Uterus (tissue), 2 donors: ENCODE measurements around the gene NR2F2.

Experiments used
- POLR2A ChIP-seq, 2 donors: fragments of 450-650 bp; IDR thresholded peaks; one replicate each; pipeline ENCODE4 v1.6.1; 2016; ENCODE audit warnings: antibody characterized with exemption in 2 of 2, mild to moderate bottlenecking in 1 of 2, moderate library complexity in 1 of 2
- TF ChIP-seq, protein P1 (sequence below), 4 experiments: fragments of 200-600 bp in 2 of 4; fragments of 450-650 bp in 2 of 4; sonication (generic) in 2 of 4; IDR thresholded peaks; one replicate each; pipeline ENCODE4 v1.5.1; 2016 to 2019; ENCODE audit warnings: antibody characterized with exemption in 4 of 4, mild to moderate bottlenecking in 2 of 4, moderate library complexity in 1 of 4

DNA sequence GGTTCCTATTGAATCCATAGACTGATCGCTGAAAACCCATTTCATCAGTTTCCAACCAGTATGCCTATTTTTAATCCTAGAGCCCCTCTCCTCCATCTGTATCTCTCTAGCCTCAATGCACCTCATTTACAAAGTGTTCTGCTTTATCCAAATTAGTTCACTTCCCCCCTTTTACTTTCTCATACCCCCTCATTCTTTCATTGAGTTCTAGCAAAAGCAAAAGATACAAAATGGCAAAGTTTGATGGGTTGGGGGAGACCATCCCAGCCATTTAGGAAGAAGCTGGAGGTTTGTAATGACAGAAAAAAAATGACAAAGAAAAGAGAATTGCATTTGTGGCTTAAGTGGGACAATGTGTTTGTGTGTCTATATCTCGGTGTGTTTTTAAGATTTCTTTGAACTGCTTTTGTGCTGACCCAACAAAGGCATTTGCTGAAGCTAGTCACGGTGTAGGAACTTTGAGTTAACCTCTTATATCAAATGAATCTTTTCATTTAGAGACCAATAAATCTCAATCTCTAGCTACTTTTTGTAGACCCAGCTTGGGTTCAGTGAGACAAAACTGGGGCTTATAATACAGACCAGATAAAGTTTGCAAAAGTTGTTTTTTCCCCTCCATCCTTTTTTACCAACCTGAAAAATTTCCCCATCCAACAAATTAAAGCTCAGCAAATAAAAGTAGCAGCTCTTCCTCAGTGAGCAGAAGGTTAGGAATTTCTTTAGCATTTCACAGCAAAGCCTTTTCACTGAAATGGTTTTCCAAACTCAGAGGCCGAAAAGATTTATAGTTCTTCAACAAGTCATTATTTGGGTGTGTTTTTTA is 18.7 kb downstream of the NR2F2 start:
- TF ChIP-seq, protein P1, sequence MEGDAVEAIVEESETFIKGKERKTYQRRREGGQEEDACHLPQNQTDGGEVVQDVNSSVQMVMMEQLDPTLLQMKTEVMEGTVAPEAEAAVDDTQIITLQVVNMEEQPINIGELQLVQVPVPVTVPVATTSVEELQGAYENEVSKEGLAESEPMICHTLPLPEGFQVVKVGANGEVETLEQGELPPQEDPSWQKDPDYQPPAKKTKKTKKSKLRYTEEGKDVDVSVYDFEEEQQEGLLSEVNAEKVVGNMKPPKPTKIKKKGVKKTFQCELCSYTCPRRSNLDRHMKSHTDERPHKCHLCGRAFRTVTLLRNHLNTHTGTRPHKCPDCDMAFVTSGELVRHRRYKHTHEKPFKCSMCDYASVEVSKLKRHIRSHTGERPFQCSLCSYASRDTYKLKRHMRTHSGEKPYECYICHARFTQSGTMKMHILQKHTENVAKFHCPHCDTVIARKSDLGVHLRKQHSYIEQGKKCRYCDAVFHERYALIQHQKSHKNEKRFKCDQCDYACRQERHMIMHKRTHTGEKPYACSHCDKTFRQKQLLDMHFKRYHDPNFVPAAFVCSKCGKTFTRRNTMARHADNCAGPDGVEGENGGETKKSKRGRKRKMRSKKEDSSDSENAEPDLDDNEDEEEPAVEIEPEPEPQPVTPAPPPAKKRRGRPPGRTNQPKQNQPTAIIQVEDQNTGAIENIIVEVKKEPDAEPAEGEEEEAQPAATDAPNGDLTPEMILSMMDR (IDR thresholded peaks at IDR 0.05), result no peak
- TF ChIP-seq POLR2A (IDR thresholded peaks at IDR 0.05), result no peak
